Body of pancreas (tissue), 4 donors: ENCODE data around the gene SARM1. TPM values are rescaled to one million over a fixed set of nuclear protein-coding genes. Genes with fewer than 3 reads are reported as not detected.

Source experiments
- ATAC-seq: fragments of 150-250 bp; one replicate; pipeline ENCODE4 v1.9.1; 2016
- DNase-seq, 4 donors: peaks; one replicate each; pipeline ENCODE4 v3.0.0-alpha.2; 2019
- H3K27ac ChIP-seq, 4 donors: fragments of 200-600 bp; sonication (generic); 1 replicate in 3 of 4; 2 replicates in 1 of 4; pipeline versions ENCODE4 v1.5.1 to v1.6.1; 2016 to 2019; ENCODE audit warnings: mild to moderate bottlenecking in 1 of 4, mixed read lengths in 1 of 4, moderate library complexity in 1 of 4
- H3K27me3 ChIP-seq, 2 donors: fragments of 200-600 bp; sonication (generic); one replicate each; pipeline ENCODE4 v1.6.0; 2016; ENCODE audit warnings: mild to moderate bottlenecking in 1 of 2
- H3K36me3 ChIP-seq, 2 donors: fragments of 200-600 bp; sonication (generic); replicated peaks in 1 of 2; 2 replicates each; pipeline ENCODE4 v1.5.1; 2016; ENCODE audit warnings: low read depth in 2 of 2; ENCODE audit not compliant: insufficient read depth in 1 of 2
- H3K4me1 ChIP-seq: fragments of 200-600 bp; sonication (generic); one replicate; pipeline ENCODE4 v1.6.0; 2016
- H3K4me3 ChIP-seq, 2 donors: fragments of 200-600 bp; sonication (generic); 1 replicate in 1 of 2; 2 replicates in 1 of 2; pipeline ENCODE4 v1.5.1; 2016 to 2019
- H3K9me3 ChIP-seq, 3 donors: fragments of 200-600 bp; sonication (generic); 1 replicate in 2 of 3; 2 replicates in 1 of 3; pipeline ENCODE4 v1.5.1; 2016
- POLR2A ChIP-seq, 3 donors: fragments of 450-650 bp; IDR thresholded peaks; one replicate each; pipeline ENCODE4 v1.6.1; 2016; ENCODE audit warnings: antibody characterized with exemption in 3 of 3, mild to moderate bottlenecking in 2 of 3
- WGBS, 2 donors: methylation state at CpG; one replicate each; pipeline ENCODE4 v1.1.5; 2017; 5-methylcytosine and 5-hydroxymethylcytosine counted together
- intact Hi-C: fragments of 100-400 bp; cut with DNase I; formaldehyde crosslinking; loops from one replicate; pipeline ENCODE4 v1.15.1; 2023
- total RNA-seq, 2 donors: library from RNA; depleted of rRNA; stranded (reverse); fragments of >200 nt; gene quantifications; one replicate each; pipeline ENCODE4 v1.1.0, GENCODE V29; 2016
- TF ChIP-seq, protein P1 (sequence below), 7 experiments: fragments of 450-650 bp in 4 of 7; fragments of 200-600 bp in 3 of 7; sonication (generic) in 3 of 7; IDR thresholded peaks; one replicate each; pipeline ENCODE4 v1.5.1; 2016 to 2019; ENCODE audit warnings: antibody characterized with exemption in 7 of 7

The SARM1 gene
- total RNA-seq, 2 donors from 2014 or later: 13.7 to 33.9 TPM

DNA sequence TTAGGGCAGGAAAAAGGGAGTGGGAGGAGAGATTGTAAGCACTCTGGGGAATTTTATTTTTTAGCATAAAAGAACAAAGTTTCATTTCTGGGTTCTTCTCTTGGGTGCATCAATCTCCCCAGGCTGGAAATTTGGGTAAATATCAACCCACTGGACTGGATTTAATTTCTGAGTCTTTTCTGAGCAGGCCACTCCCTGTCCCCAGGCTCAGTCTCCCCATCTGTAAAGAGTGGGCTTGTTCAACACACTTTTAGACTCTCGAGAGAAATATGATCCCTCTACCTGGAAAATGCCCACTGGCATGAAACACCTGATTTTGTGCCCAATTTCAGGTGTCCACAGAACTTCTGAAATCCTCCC is 770 bp upstream of the SARM1 start:
- Histone ChIP-seq H3K4me1 (peaks cover 40% of the 10 kb centered on the region), H3K9me3 (no peaks in the 10 kb centered on the region), H3K27me3 (no peaks in the 10 kb centered on the region), H3K4me3 (no peak overlapping the region), H3K36me3 (no peaks in the 10 kb centered on the region), H3K27ac (peak overlapping the region; percentile 25 to 82 (median 60))
- ATAC-seq: peak; percentile 12
- intact Hi-C loops: no loop called here
- DNase-seq: no peak
- no peak for TF ChIP-seq POLR2A (IDR thresholded peaks at IDR 0.05)
- TF ChIP-seq, protein P1, sequence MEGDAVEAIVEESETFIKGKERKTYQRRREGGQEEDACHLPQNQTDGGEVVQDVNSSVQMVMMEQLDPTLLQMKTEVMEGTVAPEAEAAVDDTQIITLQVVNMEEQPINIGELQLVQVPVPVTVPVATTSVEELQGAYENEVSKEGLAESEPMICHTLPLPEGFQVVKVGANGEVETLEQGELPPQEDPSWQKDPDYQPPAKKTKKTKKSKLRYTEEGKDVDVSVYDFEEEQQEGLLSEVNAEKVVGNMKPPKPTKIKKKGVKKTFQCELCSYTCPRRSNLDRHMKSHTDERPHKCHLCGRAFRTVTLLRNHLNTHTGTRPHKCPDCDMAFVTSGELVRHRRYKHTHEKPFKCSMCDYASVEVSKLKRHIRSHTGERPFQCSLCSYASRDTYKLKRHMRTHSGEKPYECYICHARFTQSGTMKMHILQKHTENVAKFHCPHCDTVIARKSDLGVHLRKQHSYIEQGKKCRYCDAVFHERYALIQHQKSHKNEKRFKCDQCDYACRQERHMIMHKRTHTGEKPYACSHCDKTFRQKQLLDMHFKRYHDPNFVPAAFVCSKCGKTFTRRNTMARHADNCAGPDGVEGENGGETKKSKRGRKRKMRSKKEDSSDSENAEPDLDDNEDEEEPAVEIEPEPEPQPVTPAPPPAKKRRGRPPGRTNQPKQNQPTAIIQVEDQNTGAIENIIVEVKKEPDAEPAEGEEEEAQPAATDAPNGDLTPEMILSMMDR (IDR thresholded peaks at IDR 0.05): no peak
- 14 to 32% methylated on average over 1 of the region's 1 CpG for WGBS, 2 donors

DNA sequence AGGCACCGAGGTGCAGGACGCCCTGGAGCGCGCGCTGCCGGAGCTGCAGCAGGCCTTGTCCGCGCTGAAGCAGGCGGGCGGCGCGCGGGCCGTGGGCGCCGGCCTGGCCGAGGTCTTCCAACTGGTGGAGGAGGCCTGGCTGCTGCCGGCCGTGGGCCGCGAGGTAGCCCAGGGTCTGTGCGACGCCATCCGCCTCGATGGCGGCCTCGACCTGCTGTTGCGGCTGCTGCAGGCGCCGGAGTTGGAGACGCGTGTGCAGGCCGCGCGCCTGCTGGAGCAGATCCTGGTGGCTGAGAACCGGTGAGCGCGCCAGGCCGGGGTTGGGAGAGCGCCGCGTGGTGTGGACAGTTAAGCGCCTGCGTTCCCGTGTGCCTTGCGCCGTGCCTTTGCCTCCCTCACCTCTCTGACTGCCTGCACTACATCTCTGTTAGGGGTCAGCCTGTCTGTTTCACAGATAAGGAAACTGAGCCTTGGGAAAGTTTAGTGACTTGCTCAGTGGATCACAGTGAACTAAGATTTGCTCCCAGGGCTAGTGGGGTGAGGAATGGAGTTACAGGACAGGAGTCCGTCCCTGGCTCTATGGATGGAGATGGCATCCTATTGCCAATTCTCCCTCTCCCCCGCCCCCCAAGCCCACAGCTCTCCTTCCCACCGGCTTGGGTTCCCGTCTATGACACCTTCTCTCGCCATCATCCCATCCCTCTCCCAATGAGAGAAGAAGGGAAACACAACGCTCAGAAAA is 880 bp downstream of the SARM1 start:
- H3K27ac ChIP-seq: peak overlapping the region in 3 of 4 donors; percentile 9 to 82 (median 72)
- intact Hi-C loops: no loop called here
- TF ChIP-seq, protein P1 (IDR thresholded peaks at IDR 0.05): no peak
- TF ChIP-seq POLR2A (IDR thresholded peaks at IDR 0.05): no peak

DNA sequence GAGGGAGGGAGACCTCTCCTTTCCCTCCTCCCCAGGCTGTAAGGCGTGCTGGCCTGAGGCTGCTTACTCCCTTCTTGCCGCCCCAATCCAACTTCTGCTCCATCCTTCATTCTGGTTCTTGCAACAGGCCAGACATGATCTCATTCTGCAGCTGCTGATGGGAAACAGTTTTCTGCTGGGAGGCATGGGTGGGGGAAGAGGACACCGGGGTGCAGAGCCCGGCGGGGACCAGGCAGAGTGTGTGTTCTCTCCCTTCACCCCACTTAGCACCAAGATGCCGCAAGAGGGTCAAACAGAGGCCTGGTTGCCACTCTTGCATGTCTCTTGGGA is 1.4 kb downstream of the SARM1 start:
- ATAC-seq: no peak
- no peak overlapping the region for H3K27ac ChIP-seq
- intact Hi-C loops: no loop called here
- DNase-seq: no peak
- no peaks in the 10 kb centered on the region for H3K9me3 ChIP-seq
- TF ChIP-seq POLR2A (IDR thresholded peaks at IDR 0.05): no peak
- TF ChIP-seq, protein P1 (IDR thresholded peaks at IDR 0.05): no peak
- no peaks in the 10 kb centered on the region for H3K27me3 ChIP-seq
- WGBS, 2 donors: 79 to 91% methylated on average over 6 of the region's 6 CpGs
- no peak overlapping the region for H3K4me3 ChIP-seq
- H3K4me1 ChIP-seq: peaks cover 40% of the 10 kb centered on the region
- no peaks in the 10 kb centered on the region for H3K36me3 ChIP-seq

More for the DNA sequence above, 880 bp downstream of the SARM1 start:
- 26 to 59% methylated on average over 24 to 49 of the region's 53 CpGs for WGBS, 2 donors
- Histone ChIP-seq H3K9me3 (no peaks in the 10 kb centered on the region), H3K4me1 (peaks cover 40% of the 10 kb centered on the region), H3K4me3 (no peak overlapping the region), H3K27me3 (no peaks in the 10 kb centered on the region), H3K36me3 (no peaks in the 10 kb centered on the region)
- peak; percentile 5 for ATAC-seq
- peak in 1 of 4 donors; percentile 29 for DNase-seq

DNA sequence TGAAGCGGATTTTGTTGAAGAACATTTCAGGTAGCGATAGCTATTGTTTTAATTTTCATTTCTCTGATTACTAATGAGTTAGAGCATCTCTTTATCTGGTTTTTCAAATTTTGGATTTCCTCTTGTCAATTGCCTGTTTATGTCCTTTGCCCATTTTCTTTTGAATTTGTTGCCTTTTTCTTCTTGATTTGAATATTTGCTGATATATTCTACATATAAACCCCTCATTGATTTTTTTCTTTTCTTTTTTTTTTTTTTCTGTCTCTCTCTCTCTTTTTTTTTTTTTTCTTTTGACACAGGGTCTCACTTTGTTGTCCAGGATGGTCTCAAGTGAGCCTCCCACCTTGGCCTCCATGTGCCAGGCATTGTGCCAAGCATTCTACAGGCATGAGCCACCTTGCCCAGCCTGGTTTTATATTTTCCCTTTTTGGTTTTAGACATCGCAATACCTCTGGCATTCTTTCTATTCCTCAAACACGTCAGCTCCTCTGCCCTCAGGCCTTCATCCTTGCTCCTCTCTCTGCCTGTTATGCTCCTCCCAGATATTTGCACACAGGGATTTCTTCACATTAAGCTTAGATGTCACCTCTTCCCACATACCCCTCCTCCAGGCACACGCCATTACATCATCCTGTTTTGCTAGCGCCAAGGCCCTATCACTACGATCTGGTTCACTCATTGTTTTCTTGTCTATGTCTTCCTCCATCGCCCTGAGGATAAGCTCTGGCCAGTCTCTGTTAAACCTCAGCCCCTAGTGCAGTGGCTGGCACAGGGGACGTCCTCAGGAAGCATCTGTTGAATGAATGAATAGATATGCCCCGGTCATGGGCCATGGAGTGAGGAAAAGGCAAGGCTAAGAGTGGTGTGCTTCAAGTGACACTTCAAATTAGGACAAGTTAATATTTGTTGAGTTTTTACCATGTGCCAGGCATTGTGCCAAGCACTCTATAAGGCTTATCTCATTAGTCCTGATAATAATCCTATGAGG is 8.6 kb downstream of the SARM1 start:
- intact Hi-C loops: no loop called here
- Histone ChIP-seq H3K27ac (no peak overlapping the region), H3K27me3 (no peaks in the 10 kb centered on the region), H3K4me1 (peaks cover 23% of the 10 kb centered on the region), H3K36me3 (no peaks in the 10 kb centered on the region), H3K9me3 (no peaks in the 10 kb centered on the region), H3K4me3 (no peak overlapping the region)
- TF ChIP-seq POLR2A (IDR thresholded peaks at IDR 0.05): no peak
- TF ChIP-seq, protein P1 (IDR thresholded peaks at IDR 0.05): no peak
- DNase-seq (no peak), ATAC-seq (no peak)
- WGBS, 2 donors: 69 to 70% methylated on average over 10 of the region's 10 CpGs
